ENCODE measurements around the gene CLTC. TPM values are rescaled to one million over a fixed set of nuclear protein-coding genes. Genes with fewer than 3 reads are reported as not detected.
"Not testable (repeated sequence)": the region's sequence is repeated elsewhere in the genome, so short reads cannot be mapped to it uniquely, and the experiment has no call there.

CLTC gene
- total RNA-seq, 1 donor from 2014 or later = 236 TPM

DNA sequence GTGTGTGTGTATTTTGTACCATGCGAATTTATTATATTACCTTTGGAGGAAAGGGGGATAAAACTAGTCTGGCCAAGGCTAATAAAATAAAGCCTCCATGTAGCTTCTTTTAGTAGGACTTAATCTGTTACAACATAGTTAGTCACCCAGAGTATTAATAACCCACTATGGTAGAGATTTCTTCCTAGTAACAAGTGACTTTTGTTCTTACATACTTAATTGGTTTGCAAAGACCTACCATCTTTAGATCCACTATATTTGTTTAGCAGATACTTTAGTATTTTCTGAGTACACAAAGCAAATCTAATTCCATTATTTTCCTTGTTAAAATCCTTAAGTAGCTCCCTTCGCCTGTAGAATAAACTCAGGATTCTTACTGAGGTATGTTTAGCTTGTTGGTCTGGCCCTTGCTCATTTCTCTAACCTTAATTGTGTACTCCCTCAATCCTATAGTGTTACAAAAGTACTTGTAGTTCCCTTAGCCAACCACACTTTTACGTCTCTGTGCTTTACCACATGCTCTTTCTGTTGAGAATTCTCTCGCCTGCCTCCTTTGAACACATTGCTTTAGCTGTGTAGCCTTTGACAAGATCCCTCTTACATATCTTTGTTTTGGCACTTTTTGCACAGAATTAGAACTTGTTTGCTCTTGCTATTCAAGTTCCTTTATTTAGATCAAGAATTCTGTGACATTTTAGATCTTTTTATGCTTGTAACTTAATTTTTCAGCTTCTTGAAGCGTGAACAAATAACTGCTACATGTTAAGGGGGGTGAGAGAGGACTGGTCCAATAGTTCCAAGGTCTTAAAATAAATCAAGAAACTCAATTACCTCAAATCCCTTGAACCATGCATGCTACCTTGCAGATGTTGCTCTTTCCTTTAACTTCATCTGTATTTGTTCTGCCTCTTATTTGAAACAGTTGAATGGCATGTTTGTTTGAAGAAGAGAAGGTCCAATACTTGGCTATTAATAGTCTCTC is 23.8 kb downstream of the CLTC start:
- H3K36me3 ChIP-seq (ENCODE audit: control insufficient read depth in 3 of 3, insufficient read depth in 3 of 3, low read length in 3 of 3) = peaks cover 3 to 17% (median 13%) of the 10 kb centered on the region in 3 donors
- peak overlapping the region; percentile 64 for H3K27ac ChIP-seq (ENCODE audit: low read depth, low read length)
- no peaks in the 10 kb centered on the region for H3K27me3 ChIP-seq (ENCODE audit: control insufficient read depth in 3 of 3, insufficient read depth in 3 of 3, low read length in 3 of 3)
- peaks cover 21 to 28% (median 21%) of the 10 kb centered on the region in 3 donors for H3K4me1 ChIP-seq (ENCODE audit: control insufficient read depth in 3 of 3, insufficient read depth in 3 of 3, low read length in 3 of 3)
- peak overlapping the region in 1 of 3 donors; percentile 48 for H3K9ac ChIP-seq (ENCODE audit: low read depth in 1 of 3, low read length in 3 of 3)
- H3K4me3 ChIP-seq (ENCODE audit: low read length in 3 of 3) = no peak overlapping the region
- H3K9me3 ChIP-seq (ENCODE audit: control insufficient read depth in 3 of 3, low read length in 3 of 3) = no peaks in the 10 kb centered on the region

DNA sequence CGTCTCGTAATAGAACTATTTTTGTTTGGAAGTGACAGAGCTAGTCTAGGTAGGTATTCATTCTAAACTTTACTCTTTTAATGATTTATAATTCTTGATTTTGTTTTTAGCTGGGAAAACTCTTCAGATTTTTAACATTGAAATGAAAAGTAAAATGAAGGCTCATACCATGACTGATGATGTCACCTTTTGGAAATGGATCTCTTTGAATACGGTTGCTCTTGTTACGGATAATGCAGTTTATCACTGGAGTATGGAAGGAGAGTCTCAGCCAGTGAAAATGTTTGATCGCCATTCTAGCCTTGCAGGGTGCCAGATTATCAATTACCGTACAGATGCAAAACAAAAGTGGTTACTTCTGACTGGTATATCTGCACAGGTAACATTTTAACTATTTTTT is 27.6 kb downstream of the CLTC start:
- peaks cover 14 to 25% (median 17%) of the 10 kb centered on the region in 3 donors for H3K4me1 ChIP-seq (ENCODE audit: control insufficient read depth in 3 of 3, insufficient read depth in 3 of 3, low read length in 3 of 3)

DNA sequence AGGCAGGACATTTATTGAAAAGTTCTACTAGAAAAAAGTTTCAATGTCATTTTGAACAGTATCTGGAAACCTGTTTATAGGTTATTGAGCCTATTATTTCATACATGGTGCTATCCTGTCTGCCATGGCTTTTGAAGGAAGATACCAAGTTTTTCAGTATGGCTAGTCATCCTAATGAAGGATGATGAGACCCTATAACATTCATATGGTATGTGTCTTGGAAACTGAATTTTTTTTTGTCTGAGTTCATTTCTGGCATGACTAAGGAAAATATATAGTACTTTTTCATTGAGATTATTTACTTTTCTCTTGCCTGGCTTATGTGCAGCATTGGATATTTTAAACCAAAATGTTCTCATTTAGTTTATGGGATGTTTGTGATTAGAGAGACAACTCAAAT is 30.2 kb downstream of the CLTC start:
- no peak overlapping the region for H3K9ac ChIP-seq (ENCODE audit: low read depth in 1 of 3, low read length in 3 of 3)
- H3K36me3 ChIP-seq (ENCODE audit: control insufficient read depth in 3 of 3, insufficient read depth in 3 of 3, low read length in 3 of 3) = peaks cover 18 to 62% (median 60%) of the 10 kb centered on the region in 3 donors
- H3K9me3 ChIP-seq (ENCODE audit: control insufficient read depth in 3 of 3, low read length in 3 of 3) = peaks cover 0 to 3% (median 0%) of the 10 kb centered on the region in 3 donors
- no peak overlapping the region for H3K27ac ChIP-seq (ENCODE audit: low read depth, low read length)
- no peaks in the 10 kb centered on the region for H3K27me3 ChIP-seq (ENCODE audit: control insufficient read depth in 3 of 3, insufficient read depth in 3 of 3, low read length in 3 of 3)
- peaks cover 0 to 6% (median 2%) of the 10 kb centered on the region in 3 donors for H3K4me1 ChIP-seq (ENCODE audit: control insufficient read depth in 3 of 3, insufficient read depth in 3 of 3, low read length in 3 of 3)
- H3K4me3 ChIP-seq (ENCODE audit: low read length in 3 of 3) = no peak overlapping the region

More for the DNA sequence above, 27.6 kb downstream of the CLTC start:
- no peak overlapping the region for H3K27ac ChIP-seq (ENCODE audit: low read depth, low read length)
- no peaks in the 10 kb centered on the region for H3K27me3 ChIP-seq (ENCODE audit: control insufficient read depth in 3 of 3, insufficient read depth in 3 of 3, low read length in 3 of 3)
- peaks cover 6 to 50% (median 47%) of the 10 kb centered on the region in 3 donors for H3K36me3 ChIP-seq (ENCODE audit: control insufficient read depth in 3 of 3, insufficient read depth in 3 of 3, low read length in 3 of 3)
- no peak overlapping the region for H3K4me3 ChIP-seq (ENCODE audit: low read length in 3 of 3)
- no peaks in the 10 kb centered on the region for H3K9me3 ChIP-seq (ENCODE audit: control insufficient read depth in 3 of 3, low read length in 3 of 3)
- no peak overlapping the region for H3K9ac ChIP-seq (ENCODE audit: low read depth in 1 of 3, low read length in 3 of 3)

DNA sequence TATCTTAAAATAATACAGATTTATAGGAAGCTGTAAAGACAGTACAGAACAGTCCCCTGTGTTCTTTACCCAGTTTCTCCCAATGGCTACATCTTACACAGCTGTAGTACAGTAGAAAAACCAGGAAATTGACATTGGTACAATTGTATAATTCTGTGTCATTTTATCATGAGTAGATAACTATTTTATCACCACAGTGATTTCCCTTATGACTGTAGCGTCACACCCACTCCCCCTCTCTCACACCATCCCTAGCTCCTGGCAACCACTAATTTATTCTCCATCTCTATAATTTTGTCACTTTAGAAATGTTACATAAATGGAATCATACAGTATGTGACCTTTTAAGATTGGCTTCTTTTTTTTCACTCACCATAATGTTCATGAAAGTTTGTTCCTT is 30.9 kb downstream of the CLTC start:
- no peak overlapping the region for H3K4me3 ChIP-seq (ENCODE audit: low read length in 3 of 3)
- peaks cover 24 to 68% (median 62%) of the 10 kb centered on the region in 3 donors for H3K36me3 ChIP-seq (ENCODE audit: control insufficient read depth in 3 of 3, insufficient read depth in 3 of 3, low read length in 3 of 3)
- no peak overlapping the region for H3K27ac ChIP-seq (ENCODE audit: low read depth, low read length)
- H3K9ac ChIP-seq (ENCODE audit: low read depth in 1 of 3, low read length in 3 of 3) = no peak overlapping the region
- peaks cover 0 to 3% (median 0%) of the 10 kb centered on the region in 3 donors for H3K9me3 ChIP-seq (ENCODE audit: control insufficient read depth in 3 of 3, low read length in 3 of 3)
- no peaks in the 10 kb centered on the region for H3K27me3 ChIP-seq (ENCODE audit: control insufficient read depth in 3 of 3, insufficient read depth in 3 of 3, low read length in 3 of 3)
- peaks cover 0 to 6% (median 2%) of the 10 kb centered on the region in 3 donors for H3K4me1 ChIP-seq (ENCODE audit: control insufficient read depth in 3 of 3, insufficient read depth in 3 of 3, low read length in 3 of 3)

DNA sequence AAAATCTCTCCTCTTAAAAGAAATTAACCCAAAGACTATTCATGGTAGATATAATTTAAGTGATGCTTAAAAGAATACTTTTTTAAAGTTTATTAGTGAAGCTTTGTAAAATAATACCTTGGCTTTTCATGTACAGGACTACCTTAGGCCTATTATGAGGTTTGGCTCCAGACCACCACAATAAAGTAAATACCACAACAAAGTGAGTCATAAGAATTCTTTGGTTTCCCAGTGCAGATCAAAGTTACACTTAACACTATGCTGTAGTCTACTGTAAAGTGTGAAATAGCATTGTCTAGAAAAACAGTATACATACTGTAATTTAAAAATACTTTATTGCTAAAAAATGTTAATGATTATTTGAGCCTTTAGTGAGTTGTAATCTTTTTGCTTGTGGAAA is 31.7 kb downstream of the CLTC start:
- peaks cover 0 to 3% (median 0%) of the 10 kb centered on the region in 3 donors for H3K9me3 ChIP-seq (ENCODE audit: control insufficient read depth in 3 of 3, low read length in 3 of 3)
- H3K4me1 ChIP-seq (ENCODE audit: control insufficient read depth in 3 of 3, insufficient read depth in 3 of 3, low read length in 3 of 3) = peaks cover 0 to 6% (median 0%) of the 10 kb centered on the region in 3 donors
- H3K36me3 ChIP-seq (ENCODE audit: control insufficient read depth in 3 of 3, insufficient read depth in 3 of 3, low read length in 3 of 3) = peaks cover 24 to 74% (median 59%) of the 10 kb centered on the region in 3 donors
- H3K4me3 ChIP-seq (ENCODE audit: low read length in 3 of 3) = no peak overlapping the region
- H3K9ac ChIP-seq (ENCODE audit: low read depth in 1 of 3, low read length in 3 of 3) = no peak overlapping the region
- no peaks in the 10 kb centered on the region for H3K27me3 ChIP-seq (ENCODE audit: control insufficient read depth in 3 of 3, insufficient read depth in 3 of 3, low read length in 3 of 3)
- no peak overlapping the region for H3K27ac ChIP-seq (ENCODE audit: low read depth, low read length)

DNA sequence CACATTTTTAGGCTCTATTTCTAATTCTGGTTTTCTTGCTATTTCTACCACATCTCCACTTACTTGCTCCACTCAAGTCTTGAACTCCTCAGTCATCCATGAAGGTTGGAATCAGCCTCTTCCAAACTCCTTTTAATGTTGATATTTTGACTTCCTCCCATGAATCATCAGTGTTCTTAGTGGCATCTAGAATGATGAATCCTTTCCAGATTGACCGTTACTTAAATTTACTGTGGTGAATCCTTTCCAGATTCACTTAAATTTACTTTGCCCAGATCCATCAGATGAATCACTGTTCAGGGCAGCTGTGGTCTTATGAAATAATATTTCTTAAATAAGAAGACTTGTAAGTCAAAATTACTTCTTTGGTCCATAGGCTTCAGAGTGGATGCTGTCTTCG is 32.4 kb downstream of the CLTC start:
- H3K36me3 ChIP-seq (ENCODE audit: control insufficient read depth in 3 of 3, insufficient read depth in 3 of 3, low read length in 3 of 3) = peaks cover 27 to 77% (median 61%) of the 10 kb centered on the region in 3 donors
- H3K9ac ChIP-seq (ENCODE audit: low read depth in 1 of 3, low read length in 3 of 3) = no peak overlapping the region
- H3K4me3 ChIP-seq (ENCODE audit: low read length in 3 of 3) = no peak overlapping the region
- H3K4me1 ChIP-seq (ENCODE audit: control insufficient read depth in 3 of 3, insufficient read depth in 3 of 3, low read length in 3 of 3) = peaks cover 0 to 2% (median 0%) of the 10 kb centered on the region in 3 donors
- no peak overlapping the region for H3K27ac ChIP-seq (ENCODE audit: low read depth, low read length)
- peaks cover 0 to 3% (median 0%) of the 10 kb centered on the region in 3 donors for H3K9me3 ChIP-seq (ENCODE audit: control insufficient read depth in 3 of 3, low read length in 3 of 3)
- H3K27me3 ChIP-seq (ENCODE audit: control insufficient read depth in 3 of 3, insufficient read depth in 3 of 3, low read length in 3 of 3) = no peaks in the 10 kb centered on the region

DNA sequence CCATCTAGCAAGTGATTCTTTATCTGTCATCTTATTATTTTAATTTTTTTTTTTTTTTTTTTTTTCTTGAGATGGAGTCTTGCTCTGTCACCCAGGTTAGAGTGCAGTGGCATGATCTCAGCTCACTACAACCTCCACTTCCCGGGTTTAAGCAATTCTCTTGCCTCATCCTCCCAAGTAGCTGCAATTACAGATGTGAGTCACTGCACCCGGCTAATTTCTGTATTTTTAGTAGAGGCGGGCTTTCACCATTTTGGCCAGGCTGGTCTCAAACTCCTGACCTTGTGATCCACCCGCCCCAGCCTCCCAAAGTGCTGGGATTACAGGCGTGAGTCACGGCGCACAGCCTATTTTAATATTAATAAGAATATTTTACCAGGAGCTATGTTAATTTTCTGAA is 36.9 kb downstream of the CLTC start:
- not testable (repeated sequence) for H3K9me3 ChIP-seq (ENCODE audit: control insufficient read depth in 3 of 3, low read length in 3 of 3); H3K9ac ChIP-seq (ENCODE audit: low read depth in 1 of 3, low read length in 3 of 3); H3K4me3 ChIP-seq (ENCODE audit: low read length in 3 of 3); H3K27ac ChIP-seq (ENCODE audit: low read depth, low read length); H3K27me3 ChIP-seq (ENCODE audit: control insufficient read depth in 3 of 3, insufficient read depth in 3 of 3, low read length in 3 of 3); H3K4me1 ChIP-seq (ENCODE audit: control insufficient read depth in 3 of 3, insufficient read depth in 3 of 3, low read length in 3 of 3)
- H3K36me3 ChIP-seq (ENCODE audit: control insufficient read depth in 3 of 3, insufficient read depth in 3 of 3, low read length in 3 of 3) = peaks cover 34 to 69% (median 58%) of the 10 kb centered on the region in 3 donors

DNA sequence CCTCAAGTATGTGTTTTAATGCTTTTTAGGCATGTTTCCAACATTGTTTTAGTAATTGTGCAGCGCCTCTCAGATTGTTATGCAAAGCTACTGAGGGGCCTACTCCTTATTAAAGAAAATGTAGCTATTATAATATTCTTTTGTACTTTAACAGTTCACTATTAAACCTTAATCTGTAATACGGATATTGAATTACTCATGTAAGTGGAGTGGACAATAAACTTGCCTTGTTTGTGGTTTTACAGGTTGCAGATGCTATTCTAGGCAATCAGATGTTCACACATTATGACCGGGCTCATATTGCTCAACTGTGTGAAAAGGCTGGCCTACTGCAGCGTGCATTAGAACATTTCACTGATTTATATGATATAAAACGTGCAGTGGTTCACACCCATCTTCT is 46.5 kb downstream of the CLTC start:
- Histone ChIP-seq H3K27ac (ENCODE audit: low read depth, low read length) (no peak overlapping the region), H3K9ac (ENCODE audit: low read depth in 1 of 3, low read length in 3 of 3) (no peak overlapping the region), H3K4me1 (ENCODE audit: control insufficient read depth in 3 of 3, insufficient read depth in 3 of 3, low read length in 3 of 3) (peaks cover 0 to 3% (median 0%) of the 10 kb centered on the region in 3 donors), H3K4me3 (ENCODE audit: low read length in 3 of 3) (no peak overlapping the region), H3K27me3 (ENCODE audit: control insufficient read depth in 3 of 3, insufficient read depth in 3 of 3, low read length in 3 of 3) (no peaks in the 10 kb centered on the region), H3K9me3 (ENCODE audit: control insufficient read depth in 3 of 3, low read length in 3 of 3) (no peaks in the 10 kb centered on the region), H3K36me3 (ENCODE audit: control insufficient read depth in 3 of 3, insufficient read depth in 3 of 3, low read length in 3 of 3) (peaks cover 28 to 75% (median 65%) of the 10 kb centered on the region in 3 donors)

DNA sequence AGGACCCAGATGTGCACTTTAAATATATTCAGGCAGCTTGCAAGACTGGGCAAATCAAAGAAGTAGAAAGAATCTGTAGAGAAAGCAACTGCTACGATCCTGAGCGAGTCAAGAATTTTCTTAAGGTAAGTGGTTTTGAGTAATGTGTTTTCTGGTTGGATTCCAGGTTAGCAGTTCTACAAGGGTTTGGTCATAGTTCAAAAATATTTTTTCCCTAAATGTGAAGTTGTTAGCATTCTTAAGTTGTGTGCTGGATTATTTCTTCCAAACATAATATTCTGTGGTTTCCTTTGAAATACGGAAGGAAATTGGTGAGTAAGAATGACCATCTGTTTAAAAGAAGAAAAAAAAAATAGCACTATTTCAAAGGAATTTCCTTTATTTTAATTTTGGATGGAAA is 49.1 kb downstream of the CLTC start:
- Histone ChIP-seq H3K4me1 (ENCODE audit: control insufficient read depth in 3 of 3, insufficient read depth in 3 of 3, low read length in 3 of 3) (peaks cover 0 to 3% (median 0%) of the 10 kb centered on the region in 3 donors), H3K9me3 (ENCODE audit: control insufficient read depth in 3 of 3, low read length in 3 of 3) (no peaks in the 10 kb centered on the region), H3K9ac (ENCODE audit: low read depth in 1 of 3, low read length in 3 of 3) (no peak overlapping the region), H3K4me3 (ENCODE audit: low read length in 3 of 3) (no peak overlapping the region), H3K27ac (ENCODE audit: low read depth, low read length) (no peak overlapping the region), H3K27me3 (ENCODE audit: control insufficient read depth in 3 of 3, insufficient read depth in 3 of 3, low read length in 3 of 3) (no peaks in the 10 kb centered on the region), H3K36me3 (ENCODE audit: control insufficient read depth in 3 of 3, insufficient read depth in 3 of 3, low read length in 3 of 3) (peaks cover 19 to 58% (median 49%) of the 10 kb centered on the region in 3 donors)

DNA sequence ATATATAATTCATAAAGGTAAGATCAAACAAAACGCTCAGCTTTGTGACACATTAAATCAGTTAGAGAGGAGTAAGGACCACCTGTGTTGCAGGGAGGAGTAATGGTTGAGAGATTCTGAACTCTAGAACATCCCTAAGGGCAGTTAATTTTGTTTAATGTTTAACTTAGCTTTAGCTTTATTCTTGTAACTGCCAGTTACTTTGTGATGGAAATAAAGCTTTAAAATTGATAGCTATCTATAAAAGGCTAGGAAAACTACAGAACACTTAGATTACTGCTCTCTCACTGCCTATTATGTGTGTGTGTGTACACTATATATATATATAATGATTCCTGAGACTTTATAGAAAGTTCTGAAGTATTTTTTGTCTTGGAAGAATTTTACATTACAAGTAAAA is 49.7 kb downstream of the CLTC start:
- Histone ChIP-seq H3K9me3 (ENCODE audit: control insufficient read depth in 3 of 3, low read length in 3 of 3) (no peaks in the 10 kb centered on the region), H3K27ac (ENCODE audit: low read depth, low read length) (no peak overlapping the region), H3K9ac (ENCODE audit: low read depth in 1 of 3, low read length in 3 of 3) (no peak overlapping the region), H3K27me3 (ENCODE audit: control insufficient read depth in 3 of 3, insufficient read depth in 3 of 3, low read length in 3 of 3) (no peaks in the 10 kb centered on the region), H3K4me1 (ENCODE audit: control insufficient read depth in 3 of 3, insufficient read depth in 3 of 3, low read length in 3 of 3) (peaks cover 0 to 3% (median 0%) of the 10 kb centered on the region in 3 donors), H3K36me3 (ENCODE audit: control insufficient read depth in 3 of 3, insufficient read depth in 3 of 3, low read length in 3 of 3) (peaks cover 21 to 57% (median 50%) of the 10 kb centered on the region in 3 donors), H3K4me3 (ENCODE audit: low read length in 3 of 3) (no peak overlapping the region)
